VCaP (cell line): ENCODE data around the gene PKHD1.

Experiments
- H3K27ac ChIP-seq: fragments of 450-650 bp; 2 replicates; pipeline ENCODE4 v1.5.1; 2017
- TF ChIP-seq, protein P1 (sequence below): fragments of 450-650 bp; conservative IDR thresholded peaks from 2 replicates; pipeline ENCODE4 v1.5.1; 2017; ENCODE audit warnings: mild to moderate bottlenecking, moderate library complexity

The PKHD1 gene

DNA sequence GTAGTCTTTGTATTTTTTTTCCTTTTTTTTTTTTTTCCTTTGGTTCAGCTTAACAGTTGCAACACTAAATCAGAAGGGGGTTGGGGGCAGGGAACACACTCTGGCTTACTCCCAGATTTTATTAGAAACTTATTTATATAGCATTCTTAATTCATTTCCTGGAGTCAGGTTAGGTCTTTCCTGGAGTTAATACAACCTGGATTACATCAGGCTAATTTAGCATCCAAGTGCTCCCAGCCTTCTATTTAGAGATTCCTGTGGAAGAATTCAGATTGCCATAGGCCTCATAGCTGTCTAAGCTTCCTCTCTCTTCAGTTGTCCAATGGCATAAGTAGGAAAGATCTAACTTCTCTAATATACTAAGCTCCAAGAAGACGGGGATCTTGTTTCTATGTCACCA, 35.8 kb upstream of the PKHD1 start:
- TF ChIP-seq, protein P1, sequence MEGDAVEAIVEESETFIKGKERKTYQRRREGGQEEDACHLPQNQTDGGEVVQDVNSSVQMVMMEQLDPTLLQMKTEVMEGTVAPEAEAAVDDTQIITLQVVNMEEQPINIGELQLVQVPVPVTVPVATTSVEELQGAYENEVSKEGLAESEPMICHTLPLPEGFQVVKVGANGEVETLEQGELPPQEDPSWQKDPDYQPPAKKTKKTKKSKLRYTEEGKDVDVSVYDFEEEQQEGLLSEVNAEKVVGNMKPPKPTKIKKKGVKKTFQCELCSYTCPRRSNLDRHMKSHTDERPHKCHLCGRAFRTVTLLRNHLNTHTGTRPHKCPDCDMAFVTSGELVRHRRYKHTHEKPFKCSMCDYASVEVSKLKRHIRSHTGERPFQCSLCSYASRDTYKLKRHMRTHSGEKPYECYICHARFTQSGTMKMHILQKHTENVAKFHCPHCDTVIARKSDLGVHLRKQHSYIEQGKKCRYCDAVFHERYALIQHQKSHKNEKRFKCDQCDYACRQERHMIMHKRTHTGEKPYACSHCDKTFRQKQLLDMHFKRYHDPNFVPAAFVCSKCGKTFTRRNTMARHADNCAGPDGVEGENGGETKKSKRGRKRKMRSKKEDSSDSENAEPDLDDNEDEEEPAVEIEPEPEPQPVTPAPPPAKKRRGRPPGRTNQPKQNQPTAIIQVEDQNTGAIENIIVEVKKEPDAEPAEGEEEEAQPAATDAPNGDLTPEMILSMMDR, result no peak
- H3K27ac ChIP-seq, result no peak overlapping the region

DNA sequence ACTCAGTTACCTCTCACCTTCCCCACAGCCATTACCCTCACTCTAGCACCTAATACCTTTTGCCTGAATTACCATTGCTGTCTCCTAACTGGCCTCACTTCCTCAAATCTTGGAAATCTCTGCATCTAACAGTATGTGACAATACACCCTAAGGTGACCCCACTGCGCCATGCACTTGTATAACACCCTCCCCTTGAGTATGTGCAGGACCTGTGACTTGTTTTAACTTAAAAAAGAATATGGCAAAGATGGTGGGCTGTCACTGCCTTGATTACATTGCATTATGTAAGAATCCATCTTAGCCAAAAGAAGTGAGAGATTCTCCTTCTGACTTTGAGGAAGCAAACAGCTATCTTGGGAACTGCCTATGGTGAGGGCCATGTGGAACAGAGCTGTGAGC, 29.9 kb upstream of the PKHD1 start:
- TF ChIP-seq, protein P1, result no peak
- no peak overlapping the region for H3K27ac ChIP-seq

DNA sequence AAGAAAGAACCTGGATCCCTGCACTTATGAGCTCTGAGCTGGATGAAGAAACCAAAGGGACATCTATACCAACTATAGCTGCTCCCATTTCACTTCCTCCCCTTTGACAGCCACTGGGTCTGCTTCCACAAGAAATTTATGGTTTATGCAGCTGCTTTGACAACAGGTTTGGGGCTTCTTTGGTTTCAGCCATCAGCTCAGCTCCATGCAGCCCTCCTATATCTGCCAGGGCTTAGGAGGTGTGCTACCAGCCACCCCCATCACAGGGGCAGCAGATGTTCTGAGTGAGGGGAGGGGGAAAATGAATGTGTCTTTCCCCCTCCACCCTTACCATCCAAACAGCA, 29.2 kb upstream of the PKHD1 start:
- peak overlapping the region; percentile 48 for H3K27ac ChIP-seq

DNA sequence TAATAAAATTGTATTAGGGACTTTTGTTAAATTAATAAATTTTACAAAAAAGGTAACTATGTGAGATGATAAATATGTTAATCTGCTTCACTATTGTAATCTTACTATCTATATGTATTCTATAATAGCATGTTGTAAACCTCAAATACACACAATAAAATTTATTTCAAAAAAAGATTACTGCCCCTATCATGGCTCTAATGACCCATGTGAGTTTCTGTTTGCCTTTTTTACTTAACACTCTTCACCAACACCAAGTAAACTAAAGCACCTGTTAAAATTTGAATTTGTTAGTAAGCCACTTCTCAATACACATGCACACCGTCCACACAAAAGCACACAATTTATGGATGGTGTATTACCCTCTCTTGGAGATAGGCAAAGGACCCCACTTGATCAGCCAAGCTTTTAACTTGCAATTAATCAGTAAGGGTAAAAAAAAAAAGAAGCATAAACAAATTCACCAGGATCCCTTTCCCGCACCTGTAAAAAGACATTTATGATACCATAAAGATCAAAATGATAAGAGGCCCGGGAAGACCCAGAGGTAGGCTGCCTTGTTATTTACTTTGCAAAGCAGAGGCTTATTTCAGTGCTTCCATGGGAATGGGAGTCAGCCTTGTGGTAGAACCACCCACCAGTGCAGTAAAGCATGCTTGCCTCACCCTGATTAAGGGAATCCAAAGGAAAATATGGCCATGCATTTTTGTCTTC, 28.6 kb upstream of the PKHD1 start:
- H3K27ac ChIP-seq, result peak overlapping the region; percentile 48
- TF ChIP-seq, protein P1, result no peak

More for the DNA sequence above, 29.2 kb upstream of the PKHD1 start:
- TF ChIP-seq, protein P1, result no peak

DNA sequence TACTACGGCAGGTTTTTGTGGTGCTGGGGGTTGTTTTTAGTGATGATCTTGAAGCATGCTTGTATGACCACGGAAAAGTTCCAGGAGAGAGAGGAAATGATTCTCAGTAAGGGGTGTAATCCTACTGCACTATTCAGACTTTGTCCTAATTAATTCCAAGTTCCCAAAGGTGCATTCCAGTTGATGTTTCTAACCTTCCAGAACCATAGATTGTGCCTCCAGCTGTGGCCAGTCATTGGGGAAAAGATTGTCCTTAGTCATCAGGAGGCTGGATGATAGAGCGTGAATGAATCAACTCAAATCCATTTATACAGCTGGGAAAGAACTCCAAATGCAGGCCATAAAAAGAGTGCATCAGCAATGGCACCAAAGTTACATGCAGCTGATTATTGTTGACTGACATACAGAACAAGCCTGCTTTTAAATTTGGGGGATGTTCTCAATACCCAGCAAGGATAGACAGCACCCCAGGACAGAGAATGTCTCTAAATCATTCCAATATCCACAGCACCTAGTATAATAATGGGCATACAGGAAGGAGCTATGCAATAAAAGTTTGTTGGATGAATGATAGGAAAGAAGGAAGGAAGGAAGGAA, 27.8 kb upstream of the PKHD1 start:
- H3K27ac ChIP-seq, result peak overlapping the region; percentile 48
- TF ChIP-seq, protein P1, result no peak

DNA sequence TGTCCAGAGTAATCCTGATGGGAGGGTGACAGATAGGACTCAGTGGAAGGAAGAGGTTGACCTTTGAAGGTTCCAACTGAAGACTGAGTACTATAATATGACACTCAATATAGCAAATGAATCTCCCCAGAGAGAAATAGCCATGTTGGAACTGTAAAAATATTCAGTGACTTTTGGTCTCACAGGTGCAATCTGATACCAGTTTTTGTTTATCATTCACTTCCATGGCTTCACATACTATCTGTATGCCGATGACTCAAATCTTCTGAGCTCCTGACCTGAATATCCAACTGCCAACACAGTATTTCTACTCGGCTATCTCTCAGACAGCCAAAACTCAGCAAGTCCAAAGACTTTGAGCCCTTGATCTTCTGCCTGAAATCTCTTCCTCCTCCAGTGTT, 21.8 kb upstream of the PKHD1 start:
- TF ChIP-seq, protein P1, result no peak
- no peak overlapping the region for H3K27ac ChIP-seq

DNA sequence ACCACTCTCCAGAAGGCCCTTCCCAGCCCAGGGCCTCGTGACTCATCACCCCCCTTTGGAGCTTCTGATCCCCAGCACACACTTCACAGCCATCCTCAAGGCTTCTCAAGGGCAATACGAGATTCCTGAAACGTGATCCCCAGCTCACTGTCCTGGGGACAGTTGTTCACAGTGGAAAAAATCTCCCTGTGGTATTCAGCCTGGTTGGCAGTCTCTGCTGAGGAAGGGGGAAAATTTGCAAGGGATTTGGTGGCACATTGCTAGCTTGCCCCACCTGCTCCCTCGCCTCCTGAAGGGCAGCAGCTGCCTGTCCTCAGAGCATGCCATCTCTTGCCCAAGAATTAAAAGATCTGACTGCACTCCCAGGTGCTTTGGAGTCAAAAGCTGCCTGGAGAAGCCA, 20.7 kb upstream of the PKHD1 start:
- TF ChIP-seq, protein P1, result no peak
- no peak overlapping the region for H3K27ac ChIP-seq
